Right forelimb (tissue), 1 donor: ENCODE measurements around the gene TASP1.
"Not testable (repeated sequence)": the region's sequence is repeated elsewhere in the genome, so short reads cannot be mapped to it uniquely, and the experiment has no call there.

Experiments
- DNase-seq: peaks from one replicate; pipeline ENCODE4 v3.0.0-alpha.2; 2018

Gene TASP1

DNA sequence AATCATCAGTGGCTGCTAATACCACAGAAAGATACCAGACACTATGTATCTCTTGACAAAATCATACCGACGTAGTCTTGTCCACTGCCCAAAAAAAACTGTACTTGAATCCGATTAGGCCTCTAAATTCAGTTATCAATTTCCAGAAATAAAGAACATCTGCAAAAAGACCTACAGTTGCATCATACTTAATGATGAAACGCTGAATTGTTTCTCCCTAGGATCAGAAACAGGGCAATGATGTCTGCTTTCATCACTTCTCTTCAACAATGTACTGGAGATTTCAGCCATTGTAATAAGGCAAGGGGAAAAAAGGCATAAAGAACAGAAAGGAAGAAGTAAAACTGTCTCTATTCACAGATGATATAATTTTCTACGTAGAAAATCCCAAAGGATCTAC, 152.0 kb downstream of the TASP1 start:
- DNase-seq, result no peak

DNA sequence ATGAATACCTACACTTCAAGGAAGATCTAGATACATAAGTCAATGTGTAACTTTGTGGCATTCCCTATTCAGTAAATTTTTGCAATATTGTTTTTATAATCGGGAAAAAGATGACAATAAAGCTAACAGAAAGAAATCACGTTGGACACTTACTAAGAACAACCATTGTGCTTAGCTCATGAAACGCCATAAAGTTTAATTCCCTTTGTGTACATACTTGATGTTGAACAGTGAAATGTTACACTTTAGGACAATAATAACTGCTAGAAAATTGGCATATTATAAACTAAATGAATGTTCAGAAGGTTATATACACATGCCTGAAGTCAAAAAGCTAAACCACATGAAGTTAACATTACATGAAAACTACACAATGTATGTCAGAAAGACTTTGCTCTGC, 153.2 kb downstream of the TASP1 start:
- DNase-seq, result no peak

DNA sequence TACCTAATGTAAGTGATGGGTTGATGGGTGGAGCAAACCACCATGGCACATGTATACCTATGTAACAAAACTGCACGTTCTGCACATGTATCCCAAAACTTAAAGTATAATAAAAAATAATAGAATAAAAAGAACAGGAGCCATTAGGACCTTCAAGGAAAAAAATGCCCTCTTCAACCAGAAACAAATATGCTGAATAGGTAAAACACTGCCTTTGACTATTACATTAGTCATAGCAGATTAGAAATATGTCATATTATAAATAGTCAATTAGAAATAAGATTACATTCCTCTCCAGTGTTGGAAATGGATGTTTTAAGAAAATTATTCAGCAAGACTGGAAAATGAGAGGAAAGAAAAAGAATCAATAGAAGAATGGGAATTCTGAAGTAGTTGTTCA, 153.7 kb downstream of the TASP1 start:
- DNase-seq, result not testable (repeated sequence)

DNA sequence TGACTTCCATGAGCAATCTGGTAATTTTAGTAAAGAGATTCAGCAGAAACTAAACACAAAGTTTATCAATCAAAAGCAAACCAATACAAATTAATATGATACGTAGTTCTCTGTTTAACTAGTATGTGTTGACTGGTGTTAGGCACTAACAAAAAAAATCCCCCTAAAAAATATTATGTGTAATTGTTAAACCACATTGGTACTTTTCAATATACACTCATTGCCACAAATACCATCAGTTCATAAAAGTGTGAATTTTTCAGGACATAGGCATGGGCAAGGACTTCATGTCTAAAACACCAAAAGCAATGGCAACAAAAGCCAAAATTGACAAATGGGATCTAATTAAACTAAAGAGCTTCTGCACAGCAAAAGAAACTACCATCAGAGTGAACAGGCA, 155.3 kb downstream of the TASP1 start:
- DNase-seq, result not testable (repeated sequence)

- DNase-seq, result no peak
These were observed 160.4 kb downstream of the TASP1 start for GRCh38 chr20:13478366-13478765.

GRCh38 chr20:13474467-13474866, 164.3 kb downstream of the TASP1 start:
- DNase-seq, result no peak

DNA sequence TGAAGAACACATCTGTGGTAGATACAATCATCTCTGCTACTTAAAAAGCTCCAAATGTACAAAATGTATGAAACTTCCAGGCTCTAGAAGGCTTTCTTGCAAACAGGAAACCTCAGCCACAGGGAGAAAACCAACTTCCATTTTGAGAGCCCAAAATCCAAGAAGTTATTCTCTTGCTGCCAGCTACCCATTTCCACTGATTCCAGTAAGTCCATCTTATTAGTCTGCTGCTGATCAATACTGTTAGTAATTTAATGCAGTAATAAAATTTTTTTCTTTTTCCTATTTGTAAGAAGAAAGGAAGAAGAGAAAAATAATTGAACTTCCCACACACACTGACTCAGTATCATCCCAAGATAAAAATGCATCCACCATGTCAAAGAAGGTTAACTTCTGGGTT, 169.5 kb downstream of the TASP1 start:
- no peak for DNase-seq

GRCh38 chr20:13468166-13468565, 170.6 kb downstream of the TASP1 start:
- no peak for DNase-seq

DNA sequence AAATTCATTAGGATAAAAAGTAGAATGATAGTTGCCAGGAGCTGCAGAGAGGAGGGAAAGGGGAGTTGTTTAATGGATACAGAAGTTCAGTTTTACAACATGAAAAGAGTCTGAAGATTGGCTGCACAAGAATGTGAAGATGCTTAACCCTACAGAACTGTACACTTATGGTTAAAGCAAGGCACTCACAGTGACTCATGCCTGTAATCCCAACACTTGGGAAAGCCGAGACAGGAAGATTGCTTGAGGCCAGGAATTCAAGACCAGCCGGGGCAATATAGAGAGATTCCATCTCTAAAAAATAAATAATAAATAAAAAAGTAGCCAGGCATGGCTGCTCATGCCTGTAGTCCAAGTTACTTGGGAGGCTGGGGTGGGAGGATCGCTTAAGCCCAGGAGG, 174.0 kb downstream of the TASP1 start:
- DNase-seq, result no peak

DNA sequence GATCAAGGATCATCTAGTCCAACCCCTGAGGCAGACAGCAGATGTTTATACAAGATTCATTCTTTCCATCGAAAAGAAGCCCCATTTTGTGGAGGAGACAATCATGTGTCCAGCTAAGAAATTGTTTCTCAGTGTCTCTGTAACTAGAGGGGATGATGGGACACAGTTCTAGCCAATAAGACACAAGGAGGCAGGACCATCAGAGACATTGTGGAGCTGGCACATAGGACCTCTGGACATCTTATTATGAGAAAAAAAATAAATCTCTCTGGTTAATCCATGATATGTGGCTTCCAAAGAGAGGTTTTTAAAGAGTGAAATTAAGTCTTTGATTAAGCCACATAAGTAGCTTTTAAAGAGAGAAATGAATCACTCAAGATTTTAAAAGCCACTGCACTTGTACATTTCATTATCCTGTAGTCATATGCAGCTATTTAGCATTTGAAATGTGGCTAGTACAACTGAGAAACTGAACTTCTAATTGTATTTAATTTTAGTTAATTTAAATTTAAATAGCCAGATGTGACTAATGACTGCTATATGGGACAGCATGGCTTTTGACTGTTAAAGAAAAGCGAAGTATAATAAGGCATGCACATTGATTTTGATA, 176.8 kb downstream of the TASP1 start:
- no peak for DNase-seq

DNA sequence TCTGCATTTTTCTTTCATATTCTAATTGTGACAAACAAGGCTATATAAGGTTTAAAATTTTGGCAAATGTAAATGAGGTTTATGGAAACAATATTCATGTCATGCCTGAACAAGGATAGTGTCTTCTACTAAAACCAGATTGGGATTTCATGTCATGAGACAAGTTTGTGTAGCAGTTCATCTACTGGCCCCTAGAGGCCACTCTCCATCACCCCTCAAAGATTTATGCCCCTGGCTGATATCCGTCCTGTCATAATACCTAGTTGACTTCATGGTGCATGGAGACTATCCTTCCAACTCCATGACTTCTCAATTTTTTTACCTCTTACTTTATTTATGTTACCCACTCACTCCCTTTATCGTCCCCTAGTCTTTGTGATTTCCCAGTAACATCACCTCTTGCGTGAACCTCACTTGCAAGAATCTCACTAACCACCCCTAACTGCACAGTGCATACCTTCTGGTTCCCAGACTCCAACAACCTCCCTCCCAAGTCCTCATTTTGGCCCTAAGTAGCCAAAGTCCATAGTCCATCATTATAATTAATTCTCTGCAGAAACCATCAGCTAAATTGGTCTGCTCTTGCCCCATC, 179.8 kb downstream of the TASP1 start:
- DNase-seq, result no peak

GRCh38 chr20:13457487-13457886, 181.2 kb downstream of the TASP1 start:
- DNase-seq, result no peak

- no peak for DNase-seq
These were observed 183.0 kb downstream of the TASP1 start for GRCh38 chr20:13455713-13456112.

- no peak for DNase-seq
These were observed 185.4 kb downstream of the TASP1 start for GRCh38 chr20:13453367-13453766.

DNA sequence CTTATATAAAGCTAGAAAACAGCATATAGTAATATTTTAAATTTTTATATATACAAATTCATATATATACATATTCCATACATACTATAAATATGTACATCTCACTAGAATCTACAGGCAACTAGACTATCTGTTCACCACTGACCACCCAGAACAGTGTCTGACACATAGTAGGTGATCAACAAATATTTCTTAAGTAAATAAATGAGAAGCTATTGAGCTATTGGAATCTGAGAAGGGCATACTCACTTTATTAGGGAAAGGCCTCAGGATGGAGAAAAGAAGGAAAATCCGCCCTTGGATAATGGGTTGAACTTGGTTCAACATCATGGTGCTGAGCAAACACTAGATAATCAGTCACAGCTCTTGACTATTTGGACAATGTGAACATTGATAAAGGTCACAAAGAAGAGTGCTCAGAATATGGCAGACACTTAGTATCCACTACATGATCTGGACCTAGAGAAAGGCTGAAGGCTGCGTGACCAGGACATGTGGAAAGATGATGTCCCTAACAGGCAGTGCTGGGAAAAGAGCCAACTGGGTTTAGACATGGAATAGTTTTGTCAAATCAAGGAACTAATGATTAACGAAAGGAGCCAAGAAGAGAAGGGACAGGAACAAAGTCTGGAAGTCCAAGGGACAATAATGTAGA, 186.1 kb downstream of the TASP1 start:
- no peak for DNase-seq

DNA sequence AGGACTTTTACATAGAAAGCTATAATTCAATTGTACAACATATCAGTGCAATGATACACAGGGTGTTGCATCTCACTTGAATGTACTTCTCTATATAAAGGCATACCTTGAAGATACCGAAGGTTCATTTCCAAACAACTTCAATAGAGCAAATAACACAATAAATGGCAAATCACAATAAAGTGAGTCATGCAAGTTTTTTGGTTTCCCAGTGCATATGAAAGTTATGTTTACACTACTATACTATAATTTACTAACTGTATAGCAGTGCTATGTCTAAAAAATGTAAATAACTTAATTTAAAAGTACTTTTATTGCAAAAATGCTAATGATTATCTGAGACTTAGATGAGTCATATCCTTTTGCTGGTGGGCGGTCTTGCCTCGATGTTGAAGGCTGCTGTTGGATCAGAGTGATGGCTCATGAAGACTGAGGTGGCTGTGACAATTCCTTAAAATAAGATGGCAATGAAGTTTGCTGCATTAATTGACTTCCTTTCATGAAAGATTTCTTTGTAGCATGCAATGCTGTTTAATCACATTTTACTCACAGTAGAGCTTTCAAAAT, 188.8 kb downstream of the TASP1 start:
- DNase-seq, result no peak

DNA sequence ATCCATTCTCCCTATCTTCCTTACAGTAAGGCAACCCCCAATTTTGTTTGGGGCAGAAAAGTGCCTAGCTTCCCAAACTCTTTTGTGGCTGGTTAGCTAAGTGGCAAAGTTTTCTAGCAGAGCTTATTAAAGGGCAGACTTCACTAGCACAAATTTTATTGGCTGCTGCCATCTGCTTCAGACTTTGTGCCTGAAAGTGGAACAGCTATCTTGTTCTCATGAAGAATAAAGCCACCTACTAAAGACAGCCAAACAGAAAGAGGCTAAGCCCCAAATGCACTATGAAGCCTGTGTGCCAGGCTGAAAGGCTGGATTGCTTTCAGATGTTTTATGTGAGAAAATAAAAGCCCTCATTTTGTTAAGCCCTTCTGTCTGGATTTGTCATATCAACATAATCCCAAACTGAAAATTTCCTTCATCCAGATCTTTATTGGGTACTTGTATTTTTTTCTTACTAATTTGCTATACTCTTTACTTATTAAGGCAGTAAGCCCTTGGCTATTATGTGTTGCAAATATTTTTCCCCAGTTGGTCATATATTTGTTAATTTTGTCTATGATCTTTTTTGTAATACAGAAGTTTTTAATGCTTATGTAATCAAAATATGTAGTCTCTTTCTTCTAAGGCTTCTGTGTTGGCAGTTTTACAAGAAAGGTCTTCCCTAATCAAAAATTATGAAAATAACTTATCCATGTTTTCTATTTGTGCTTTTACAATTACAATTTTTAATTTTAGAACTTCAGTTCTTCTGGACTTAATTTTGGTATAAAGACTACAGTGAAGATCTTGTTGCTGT, 191.1 kb downstream of the TASP1 start:
- DNase-seq, result no peak

- DNase-seq, result no peak
These were observed 195.0 kb downstream of the TASP1 start for GRCh38 chr20:13443690-13444089.

DNA sequence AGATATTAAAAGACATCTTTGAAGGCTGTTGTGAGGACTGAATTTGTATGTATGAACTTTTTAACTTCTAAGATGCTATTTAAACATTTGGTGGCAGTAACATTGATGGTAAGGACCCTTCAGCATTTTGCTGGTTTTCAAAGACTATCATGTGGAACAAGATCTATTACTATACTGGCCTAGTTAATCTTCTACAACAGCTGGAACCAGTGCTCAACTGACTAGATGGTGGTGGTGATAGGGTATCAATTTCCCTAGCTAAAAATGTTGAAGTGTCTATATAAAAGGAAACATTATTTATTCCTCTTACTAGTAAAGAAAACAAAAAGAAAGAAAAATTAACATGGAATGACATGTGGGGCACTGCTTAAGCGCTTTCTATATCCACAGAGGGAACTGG, 195.7 kb downstream of the TASP1 start:
- DNase-seq, result no peak

GRCh38 chr20:13441388-13441787, 197.3 kb downstream of the TASP1 start:
- DNase-seq, result no peak

DNA sequence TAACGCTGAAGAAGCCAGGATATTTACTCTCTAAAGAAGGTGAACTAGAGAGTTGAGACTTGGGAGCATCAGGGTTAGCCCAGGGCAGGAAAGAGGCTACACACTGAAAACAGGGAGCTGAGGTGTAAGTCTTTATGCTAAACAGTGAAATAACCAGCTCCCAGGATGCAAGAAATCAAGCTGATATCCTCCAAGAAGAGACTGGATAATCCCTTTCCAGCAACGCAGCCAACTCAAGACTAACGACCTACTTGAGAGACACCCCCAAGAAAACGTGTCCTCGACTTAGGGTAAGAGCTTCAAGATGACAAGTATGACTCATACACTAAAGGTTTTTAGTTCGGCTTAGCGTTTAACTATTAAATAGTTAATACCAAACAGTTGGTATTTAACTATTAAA, 202.2 kb downstream of the TASP1 start:
- DNase-seq, result no peak

DNA sequence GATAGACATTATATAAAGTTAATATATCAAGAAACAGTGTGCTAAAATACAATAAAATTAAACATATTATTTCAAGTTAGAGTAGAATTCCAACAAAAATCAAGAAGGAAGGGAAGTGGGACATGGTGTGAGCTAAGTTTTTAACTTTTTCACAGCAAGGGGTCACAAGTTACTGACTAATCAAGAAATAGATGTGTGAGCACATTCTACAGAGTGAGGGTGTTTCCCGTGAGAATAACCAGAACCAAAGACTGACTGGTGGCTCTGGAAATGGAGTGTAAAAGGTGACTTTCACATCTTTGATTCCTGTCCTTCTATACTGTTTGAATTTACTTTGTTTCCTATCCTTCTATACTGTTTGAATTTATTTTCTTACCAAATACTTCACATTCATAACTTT, 206.6 kb downstream of the TASP1 start:
- no peak for DNase-seq

GRCh38 chr20:13430346-13431002, 208.3 kb downstream of the TASP1 start:
- DNase-seq, result no peak
